NB4 (cell line): ENCODE measurements around the gene PLEKHA6.

ENCODE experiments used
- CTCF ChIP-seq: IDR thresholded peaks from one replicate; pipeline ENCODE4 v1.5.1; 2012; ENCODE audit warnings: low read depth, low read length
- MAX ChIP-seq: IDR thresholded peaks from 2 replicates; pipeline ENCODE4 v1.6.1; 2011; ENCODE audit warnings: low read depth, low read length
- POLR2A ChIP-seq: IDR thresholded peaks from 2 replicates; pipeline ENCODE4 v1.6.1; 2011; ENCODE audit warnings: mild to moderate bottlenecking; ENCODE audit not compliant: insufficient read length; ENCODE audit errors: extremely low read depth

GRCh38 chr1:204197068-204197467 lies 162.7 kb downstream of the PLEKHA6 start:
- TF ChIP-seq CTCF: no peak
- TF ChIP-seq POLR2A: no peak
- TF ChIP-seq MAX: no peak
